NCI-H510A treated with DMSO at 0.1 percent for 48 hours (cell line): Measurements from ENCODE around the gene ADA.

Source experiments
- DNase-seq: peaks from one replicate; lab custom pipeline; 2025; lab: John Stamatoyannopoulos, UW

Gene ADA

DNA sequence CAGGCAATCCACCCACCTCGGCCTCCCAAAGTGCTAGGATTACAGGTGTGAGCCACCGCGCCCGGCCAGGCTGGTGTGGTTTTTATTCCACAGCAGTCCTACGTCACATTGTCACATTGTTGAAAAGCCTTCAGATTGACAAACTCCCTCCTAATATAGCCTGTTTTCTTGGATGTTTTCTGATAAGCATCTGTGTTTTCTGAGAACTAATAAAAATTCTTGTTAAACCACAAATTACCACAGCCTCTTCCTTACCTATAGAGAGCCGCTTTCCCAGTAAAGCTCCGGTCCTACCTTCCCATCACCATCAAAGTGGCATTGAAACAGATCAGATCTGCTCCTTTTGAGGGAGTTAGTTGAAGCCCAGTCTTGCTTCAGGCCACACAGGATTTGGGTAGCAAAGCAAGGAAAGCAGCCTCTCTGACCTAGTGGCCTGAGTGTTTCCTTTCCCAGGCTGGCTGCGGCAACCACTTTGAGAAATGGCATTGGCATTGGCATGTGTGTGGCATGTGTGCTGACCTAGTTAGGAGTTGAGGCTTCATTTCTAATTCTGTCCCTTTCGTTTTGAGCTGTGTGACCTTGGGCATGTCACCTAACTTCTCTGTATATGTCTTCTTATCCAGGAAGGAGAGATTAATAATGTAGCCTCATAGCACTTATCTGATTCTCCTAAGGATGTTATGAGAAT lies 70.8 kb downstream of the ADA start:
- no peak for DNase-seq

DNA sequence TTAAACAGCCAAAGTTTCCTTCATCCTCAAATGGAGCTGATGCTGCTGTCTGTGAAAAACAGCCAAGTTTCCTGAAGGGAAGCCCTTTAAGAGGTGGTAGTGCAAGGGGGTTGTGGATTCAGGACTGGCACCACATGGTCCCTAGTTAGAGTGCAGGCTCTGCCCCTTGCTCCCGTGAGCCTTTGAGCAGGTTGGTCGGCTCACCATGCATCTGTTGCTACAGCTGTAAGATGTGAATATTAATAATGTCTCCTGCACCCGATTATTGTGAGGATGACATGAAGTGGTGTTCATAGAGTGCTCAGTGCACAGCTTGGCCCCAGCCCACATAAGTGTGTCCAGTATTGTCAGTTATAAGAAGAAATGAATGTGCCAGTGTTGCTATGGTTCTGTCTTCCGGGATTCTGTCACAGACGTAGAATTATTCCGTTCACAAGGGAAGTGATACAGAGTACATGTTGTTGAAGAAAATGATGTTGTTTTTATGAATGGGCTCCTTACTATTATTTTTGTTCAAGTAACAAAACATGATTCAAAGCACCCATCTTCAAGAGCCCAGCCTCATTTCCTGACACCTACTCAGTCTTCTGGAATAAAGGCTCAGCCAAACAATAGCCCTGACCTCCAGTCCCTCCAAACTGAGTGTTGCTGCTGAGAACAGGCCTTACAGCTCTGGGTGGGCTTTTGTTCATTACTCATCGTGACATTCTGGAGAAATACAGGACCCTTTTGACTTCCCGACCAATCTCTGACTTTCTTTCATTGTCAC lies 72.0 kb downstream of the ADA start:
- DNase-seq, result no peak

DNA sequence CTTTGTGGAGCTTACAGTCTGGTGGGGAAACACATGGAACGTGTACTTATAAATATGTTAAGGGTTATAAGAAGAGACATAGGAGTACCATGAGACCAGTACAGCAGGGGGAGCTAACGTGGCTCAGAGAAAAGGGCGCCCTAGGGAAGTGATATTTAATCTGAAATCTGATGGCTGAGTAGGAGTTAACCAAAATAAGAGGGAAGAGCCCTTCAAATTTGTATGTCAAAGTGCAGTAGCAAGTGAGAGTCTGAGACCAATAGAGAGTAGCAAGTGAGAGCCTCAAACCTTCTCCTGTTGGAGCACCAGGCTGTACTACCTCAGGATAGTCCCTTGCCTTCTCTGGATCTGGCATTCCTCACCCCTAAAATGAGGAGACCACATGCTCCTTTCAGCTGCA lies 75.2 kb downstream of the ADA start:
- no peak for DNase-seq

DNA sequence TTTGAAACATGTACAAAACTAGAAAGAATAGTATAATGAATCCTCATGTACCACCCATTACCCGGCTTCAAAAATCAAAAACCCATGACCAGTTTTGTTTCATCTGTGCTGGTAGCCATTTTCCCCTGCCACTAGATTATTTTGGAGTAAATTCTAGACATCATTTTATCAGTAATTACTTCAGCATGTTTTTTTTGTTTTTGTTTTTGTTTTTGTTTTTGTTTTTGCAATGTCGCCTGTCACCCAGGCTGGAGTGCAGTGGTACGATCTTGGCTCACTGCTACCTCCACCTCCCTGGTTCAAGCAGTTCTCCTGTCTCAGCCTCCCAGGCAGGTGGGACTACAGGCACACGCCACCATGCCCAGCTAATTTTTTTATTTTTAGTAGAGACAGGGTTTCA lies 77.1 kb downstream of the ADA start:
- no peak for DNase-seq

DNA sequence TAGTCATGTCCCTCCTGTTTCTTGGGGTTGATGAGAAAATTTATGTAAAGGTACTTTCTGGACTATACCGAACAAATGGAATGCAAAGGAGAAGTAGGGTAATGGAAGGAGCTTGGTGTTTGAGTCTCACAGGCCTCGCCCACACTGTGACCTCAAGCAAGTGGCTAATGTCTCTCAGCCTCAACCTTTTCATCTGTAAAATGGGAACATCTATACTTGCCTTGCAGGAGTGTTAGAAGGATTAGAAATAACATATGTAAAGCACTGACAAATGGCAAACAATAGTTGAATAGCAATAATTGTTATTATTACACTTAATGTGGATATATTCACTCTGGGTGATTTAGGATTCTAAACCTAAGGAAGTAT lies 78.0 kb downstream of the ADA start:
- DNase-seq, result no peak

DNA sequence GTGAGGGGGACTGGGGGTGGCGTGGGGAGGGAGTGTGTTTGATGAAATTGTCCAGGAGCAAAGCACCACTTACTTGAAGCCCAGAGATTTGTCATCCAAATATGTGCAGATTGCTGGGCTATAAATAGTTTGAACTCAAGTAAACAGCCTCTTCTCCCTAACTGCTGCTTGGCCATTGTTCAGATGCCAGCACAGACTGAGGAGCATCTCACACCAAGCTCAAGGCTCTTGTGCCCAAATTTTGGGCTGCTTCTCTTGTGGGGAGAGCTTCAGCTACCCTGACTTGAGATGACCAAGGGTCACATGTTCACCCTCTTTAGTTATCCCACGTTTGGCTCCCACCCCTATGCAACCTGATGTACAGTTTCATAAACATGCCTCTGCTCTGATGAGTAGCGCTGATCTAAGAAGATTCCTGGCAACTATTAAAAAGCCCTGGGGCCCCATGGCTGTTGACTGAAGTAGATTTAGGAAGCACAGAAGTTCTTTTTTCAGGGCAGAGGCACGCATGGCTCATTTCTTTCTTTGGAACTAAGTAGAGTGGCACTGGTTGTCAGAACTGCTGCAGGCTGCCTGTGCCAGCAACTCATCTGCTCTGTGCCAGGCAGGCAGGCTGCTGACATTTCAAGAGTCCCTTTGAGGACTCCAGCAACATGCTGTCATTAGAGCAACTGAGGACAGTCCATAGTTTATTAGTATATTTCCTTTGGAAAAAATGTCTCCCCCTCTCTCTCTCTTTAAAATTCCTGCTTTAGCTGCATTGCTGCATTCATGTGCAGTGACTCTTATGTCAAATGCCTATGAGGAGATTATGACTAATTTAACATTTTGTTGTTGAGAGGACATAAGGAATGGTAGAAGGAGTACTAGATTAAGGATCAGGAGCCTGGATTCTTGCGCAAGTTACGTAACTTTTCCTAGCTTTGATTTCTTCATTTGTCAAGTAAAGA lies 78.7 kb downstream of the ADA start:
- DNase-seq, result no peak

DNA sequence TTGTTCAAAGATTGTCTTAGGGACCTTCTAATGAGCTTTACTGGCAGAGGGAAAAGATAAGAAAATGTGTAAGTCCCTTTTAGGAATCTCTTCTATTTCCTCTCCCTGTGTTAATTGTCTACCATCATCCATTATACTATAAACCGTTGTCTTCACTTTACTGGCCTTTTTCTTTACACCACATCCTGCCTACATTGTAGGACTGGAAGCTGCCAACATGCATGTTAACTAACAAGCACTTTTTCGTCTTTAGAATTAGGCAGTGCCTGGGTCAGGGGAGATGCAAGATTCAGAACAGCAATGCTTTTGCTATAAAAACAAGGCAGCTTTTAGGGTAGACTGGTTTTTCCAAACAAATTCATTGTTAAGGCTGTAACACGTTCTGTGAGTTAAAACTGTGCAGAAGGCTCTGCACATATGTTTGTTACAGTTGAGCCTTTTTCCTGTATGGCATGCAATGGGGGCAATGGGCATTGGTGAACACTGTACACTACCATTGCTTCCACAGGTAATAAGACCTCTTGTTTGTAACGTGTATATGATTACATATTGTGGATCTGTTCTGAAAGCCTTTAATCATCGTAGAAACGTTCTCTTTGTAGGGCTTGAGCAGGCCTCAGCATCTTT lies 80.0 kb downstream of the ADA start:
- DNase-seq, result no peak

DNA sequence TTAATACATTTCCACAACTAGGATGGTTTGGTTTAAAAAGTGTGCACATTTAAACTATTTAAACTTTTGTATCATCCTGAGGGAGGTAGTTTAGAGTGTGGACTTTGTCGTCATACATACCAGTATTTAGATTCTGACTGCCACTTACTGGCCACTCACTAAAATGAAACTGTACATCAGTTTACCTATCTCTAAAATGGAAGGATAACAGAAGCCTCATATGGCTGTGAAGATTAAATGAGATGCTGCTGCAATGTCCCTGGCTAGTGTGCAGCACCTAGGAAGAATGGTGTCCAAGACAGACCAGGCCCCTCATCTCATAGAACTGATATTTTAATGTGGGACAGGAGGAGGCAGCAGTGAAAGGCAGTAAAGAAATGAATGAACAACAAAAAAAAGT lies 81.1 kb downstream of the ADA start:
- no peak for DNase-seq
